WTC11 (cell line): Measurements from ENCODE around the gene RNF43. TPM values are rescaled to one million over a fixed set of nuclear protein-coding genes. Genes with fewer than 3 reads are reported as not detected.

Experiments
- ATAC-seq: fragments of 200-7000 bp; cut with Tn5 transposase; 2 replicates; pipeline ENCODE4 v1.10.0; 2021; ENCODE audit warnings: mild to moderate bottlenecking, moderate library complexity
- CTCF ChIA-PET: fragments of 300-600 bp; sonication (Branson Sonifier 250); formaldehyde crosslinking; loops from one replicate; lab custom pipeline; 2021; ENCODE audit warnings: antibody characterized with exemption; lab: Charles Lee
- POLR2A ChIA-PET: fragments of 350-600 bp; sonication (Branson Sonifier 250); formaldehyde crosslinking; loops from one replicate; lab custom pipeline; 2021; ENCODE audit warnings: antibody characterized with exemption; lab: Charles Lee
- DNase-seq: peaks from one replicate; pipeline ENCODE4 v3.0.0; 2021; ENCODE audit warnings: low spot score
- H3K27ac Mint-ChIP-seq: 2 replicates; pipeline ENCODE4 v1.8.0; 2021; ENCODE audit warnings: mixed read lengths
- H3K27me3 Mint-ChIP-seq: 2 replicates; pipeline ENCODE4 v1.8.0; 2021; ENCODE audit warnings: low read depth, mild to moderate bottlenecking, moderate library complexity, mixed read lengths
- H3K36me3 Mint-ChIP-seq: 2 replicates; pipeline ENCODE4 v1.8.0; 2021; ENCODE audit warnings: mixed read lengths
- H3K4me1 Mint-ChIP-seq: 2 replicates; pipeline ENCODE4 v1.8.0; 2022; ENCODE audit warnings: mixed read lengths
- H3K4me3 Mint-ChIP-seq: 2 replicates; pipeline ENCODE4 v1.8.0; 2021; ENCODE audit warnings: mild to moderate bottlenecking, moderate library complexity, mixed read lengths
- H3K9me3 Mint-ChIP-seq: 2 replicates; pipeline ENCODE4 v1.8.0; 2021; ENCODE audit warnings: mixed read lengths
- AR ChIP-seq: fragments of 250-450 bp; sonication (Bioruptor Pico); IDR thresholded peaks from 2 replicates; pipeline ENCODE4 v1.9.0; 2021; ENCODE audit warnings: mild to moderate bottlenecking
- ATF1 ChIP-seq: sonication (generic); formaldehyde crosslinking; IDR thresholded peaks from 2 replicates; pipeline ENCODE4 v1.8.1; 2023; ENCODE audit warnings: mild to moderate bottlenecking, moderate library complexity, missing genetic modification reagents
- CDX4 ChIP-seq: fragments of 250-450 bp; sonication (Bioruptor Pico); IDR thresholded peaks from 2 replicates; pipeline ENCODE4 v1.9.0; 2021; ENCODE audit warnings: moderate library complexity, mild to moderate bottlenecking, inconsistent platforms, borderline replicate concordance
- FOXK1 ChIP-seq: sonication (generic); formaldehyde crosslinking; IDR thresholded peaks from 2 replicates; pipeline ENCODE4 v1.8.0; 2022; ENCODE audit warnings: mild to moderate bottlenecking, moderate library complexity, missing genetic modification reagents
- FOXP4 ChIP-seq: sonication (generic); formaldehyde crosslinking; IDR thresholded peaks from 2 replicates; pipeline ENCODE4 v1.8.0; 2022; ENCODE audit warnings: mild to moderate bottlenecking, missing genetic modification reagents
- GTF2I ChIP-seq: fragments of 250-450 bp; sonication (Bioruptor Pico); conservative IDR thresholded peaks from 2 replicates; pipeline ENCODE4 v1.4.0; 2021; ENCODE audit warnings: mild to moderate bottlenecking
- IRF2 ChIP-seq: sonication (generic); formaldehyde crosslinking; IDR thresholded peaks from 2 replicates; pipeline ENCODE4 v1.8.0; 2022; ENCODE audit warnings: low read depth, missing genetic modification reagents, borderline replicate concordance
- KAT7 ChIP-seq: sonication (generic); formaldehyde crosslinking; IDR thresholded peaks from 2 replicates; pipeline ENCODE4 v1.8.1; 2023; ENCODE audit warnings: missing genetic modification reagents, mild to moderate bottlenecking, borderline replicate concordance
- OVOL2 ChIP-seq: fragments of 250-450 bp; sonication (Bioruptor Pico); IDR thresholded peaks from 2 replicates; pipeline ENCODE4 v1.9.0; 2021; ENCODE audit warnings: mild to moderate bottlenecking, borderline replicate concordance
- SMAD3 ChIP-seq: sonication (generic); formaldehyde crosslinking; IDR thresholded peaks from 2 replicates; pipeline ENCODE4 v1.8.0; 2022; ENCODE audit warnings: missing genetic modification reagents, mild to moderate bottlenecking, borderline replicate concordance
- SMAD4 ChIP-seq: sonication (generic); formaldehyde crosslinking; IDR thresholded peaks from 2 replicates; pipeline ENCODE4 v1.8.0; 2022; ENCODE audit warnings: mild to moderate bottlenecking, missing genetic modification reagents
- SOX15 ChIP-seq: fragments of 250-450 bp; sonication (Bioruptor Pico); IDR thresholded peaks from 2 replicates; pipeline ENCODE4 v1.9.0; 2021; ENCODE audit warnings: mild to moderate bottlenecking
- TCF7 ChIP-seq: sonication (generic); formaldehyde crosslinking; IDR thresholded peaks from 2 replicates; pipeline ENCODE4 v1.8.0; 2022; ENCODE audit warnings: mild to moderate bottlenecking, low read depth, missing genetic modification reagents, moderate library complexity
- ZMAT4 ChIP-seq: fragments of 250-450 bp; sonication (Bioruptor Pico); IDR thresholded peaks from 2 replicates; pipeline ENCODE4 v1.9.0; 2021; ENCODE audit warnings: mild to moderate bottlenecking
- ZNF121 ChIP-seq: sonication (generic); formaldehyde crosslinking; IDR thresholded peaks from 2 replicates; pipeline ENCODE4 v1.8.0; 2023; ENCODE audit warnings: missing genetic modification reagents
- ZNF281 ChIP-seq: sonication (generic); formaldehyde crosslinking; IDR thresholded peaks from 2 replicates; pipeline ENCODE4 v1.8.0; 2023; ENCODE audit warnings: mild to moderate bottlenecking, missing genetic modification reagents
- ZNF512 ChIP-seq: sonication (generic); formaldehyde crosslinking; IDR thresholded peaks from 2 replicates; pipeline ENCODE4 v1.8.1; 2022; ENCODE audit warnings: missing genetic modification reagents, borderline replicate concordance
- ZNF671 ChIP-seq: fragments of 250-450 bp; sonication (Bioruptor Pico); IDR thresholded peaks from 2 replicates; pipeline ENCODE4 v1.8.0; 2021; ENCODE audit warnings: mild to moderate bottlenecking
- total RNA-seq: library from RNA; stranded (reverse); gene quantifications from 3 replicates; pipeline ENCODE4 v1.2.3, GENCODE V29; 2021

RNF43 gene
- total RNA-seq, 1 experiment from 2014 or later, result 3.6 TPM

GRCh38 chr17:58373923-58374322 lies 43.4 kb downstream of the RNF43 start:
- ATAC-seq, result no peak
- H3K4me1 Mint-ChIP-seq, result peaks cover 34% of the 10 kb centered on the region
- no peaks in the 10 kb centered on the region for H3K36me3 Mint-ChIP-seq
- TF ChIP-seq AR (CRISPR knock-in tag) (no peak), KAT7 (no peak), FOXK1 (CRISPR knock-in tag) (no peak), ZNF121 (CRISPR knock-in tag) (no peak), ZNF512 (CRISPR knock-in tag) (no peak), GTF2I (CRISPR knock-in tag) (no peak), FOXP4 (CRISPR knock-in tag) (no peak), IRF2 (CRISPR knock-in tag) (no peak), ZNF671 (CRISPR knock-in tag) (no peak), CDX4 (CRISPR knock-in tag) (no peak), ZNF281 (CRISPR knock-in tag) (no peak)
- H3K9me3 Mint-ChIP-seq, result no peaks in the 10 kb centered on the region
- no peak overlapping the region for H3K4me3 Mint-ChIP-seq
- no peak overlapping the region for H3K27ac Mint-ChIP-seq
- POLR2A ChIA-PET, result no interaction called here
- no peaks in the 10 kb centered on the region for H3K27me3 Mint-ChIP-seq
- DNase-seq, result no peak
- CTCF ChIA-PET, result no interaction called here

GRCh38 chr17:58373003-58373402 lies 44.3 kb downstream of the RNF43 start:
- CTCF ChIA-PET, result interaction anchor here (1.1 to 1.8 kb wide), 2 partner anchors 21 to 44 kb away, joined by 3 to 5 read pairs; partner anchors contain the start of genes RNF43 and SUPT4H1

More at GRCh38 chr17:58373003-58373402, 44.3 kb downstream of the RNF43 start:
- DNase-seq (no peak), ATAC-seq (no peak)
- POLR2A ChIA-PET, result interaction anchor here (0.5 to 1.1 kb wide), 2 partner anchors 21 to 86 kb away, joined by 6 read pairs; partner anchors contain the start of gene SUPT4H1
- H3K36me3 Mint-ChIP-seq, result no peaks in the 10 kb centered on the region
- no peaks in the 10 kb centered on the region for H3K27me3 Mint-ChIP-seq
- no peaks in the 10 kb centered on the region for H3K9me3 Mint-ChIP-seq
- no peak overlapping the region for H3K4me3 Mint-ChIP-seq
- TF ChIP-seq OVOL2 (CRISPR knock-in tag) (no peak), SMAD4 (CRISPR knock-in tag) (no peak), IRF2 (CRISPR knock-in tag) (no peak), SMAD3 (CRISPR knock-in tag) (no peak), FOXK1 (CRISPR knock-in tag) (no peak), ATF1 (CRISPR knock-in tag) (no peak), TCF7 (CRISPR knock-in tag) (no peak), ZNF671 (CRISPR knock-in tag) (no peak), ZMAT4 (CRISPR knock-in tag) (no peak), SOX15 (CRISPR knock-in tag) (no peak)
- H3K27ac Mint-ChIP-seq, result no peak overlapping the region; the same call in 1 of the 2 replicates
- peaks cover 31% of the 10 kb centered on the region for H3K4me1 Mint-ChIP-seq
